HepG2 (cell line): Measurements from ENCODE around the gene GFY. TPM values are rescaled to one million over a fixed set of nuclear protein-coding genes. Genes with fewer than 3 reads are reported as not detected.

Experiments
- CSRNP1 ChIP-seq: sonication (generic); formaldehyde crosslinking; IDR thresholded peaks from 2 replicates; pipeline ENCODE4 v1.8.1; 2023; ENCODE audit warnings: mild to moderate bottlenecking, missing genetic modification reagents
- DNMT1 ChIP-seq: sonication (generic); formaldehyde crosslinking; IDR thresholded peaks from 2 replicates; pipeline ENCODE4 v1.5.1; 2020; ENCODE audit warnings: mild to moderate bottlenecking, missing genetic modification reagents
- ETV6 ChIP-seq: sonication (generic); formaldehyde crosslinking; conservative IDR thresholded peaks from 2 replicates; pipeline ENCODE4 v1.4.0; 2020; ENCODE audit warnings: missing genetic modification reagents
- FUBP1 ChIP-seq: sonication (generic); formaldehyde crosslinking; IDR thresholded peaks from 2 replicates; pipeline ENCODE4 v1.5.1; 2020; ENCODE audit warnings: missing genetic modification reagents, mild to moderate bottlenecking, borderline replicate concordance
- HNF1B ChIP-seq: sonication (generic); formaldehyde crosslinking; IDR thresholded peaks from 2 replicates; pipeline ENCODE4 v1.5.1; 2020; ENCODE audit warnings: mild to moderate bottlenecking, moderate library complexity, missing genetic modification reagents
- KDM1A ChIP-seq: IDR thresholded peaks from 2 replicates; pipeline ENCODE4 v1.6.1; 2016; ENCODE audit warnings: missing compliant biosample characterization
- SALL1 ChIP-seq: sonication (generic); formaldehyde crosslinking; IDR thresholded peaks from 2 replicates; pipeline ENCODE4 v1.8.0; 2022; ENCODE audit warnings: mild to moderate bottlenecking, missing genetic modification reagents
- ZBTB3 ChIP-seq: sonication (generic); formaldehyde crosslinking; IDR thresholded peaks from 2 replicates; pipeline ENCODE4 v1.4.0; 2020; ENCODE audit warnings: low read depth, mild to moderate bottlenecking, moderate library complexity, missing genetic modification reagents, borderline replicate concordance
- ZBTB40 ChIP-seq, 2 experiments: fragments of 450-650 bp in 1 of 2; sonication (generic) in 1 of 2; formaldehyde crosslinking in 1 of 2; IDR thresholded peaks; 2 replicates each; pipeline versions ENCODE4 v1.6.1 to v1.8.0; 2016 to 2022; ENCODE audit warnings: antibody characterized with exemption in 1 of 2, mild to moderate bottlenecking in 1 of 2, missing genetic modification reagents in 1 of 2
- ZBTB43 ChIP-seq: sonication (generic); formaldehyde crosslinking; conservative IDR thresholded peaks from 2 replicates; pipeline ENCODE4 v1.4.0; 2020; ENCODE audit warnings: missing genetic modification reagents
- ZNF446 ChIP-seq: sonication (generic); formaldehyde crosslinking; IDR thresholded peaks from 2 replicates; pipeline ENCODE4 v1.5.0; 2020; ENCODE audit warnings: mild to moderate bottlenecking, missing genetic modification reagents
- ZNF543 ChIP-seq: sonication (generic); formaldehyde crosslinking; IDR thresholded peaks from 2 replicates; pipeline ENCODE4 v1.4.0; 2020; ENCODE audit warnings: mild to moderate bottlenecking, missing genetic modification reagents
- ZNF563 ChIP-seq: sonication (generic); formaldehyde crosslinking; IDR thresholded peaks from 2 replicates; pipeline ENCODE4 v1.8.0; 2022; ENCODE audit warnings: mild to moderate bottlenecking, moderate library complexity, missing genetic modification reagents
- polyA plus RNA-seq, 8 experiments: library from polyadenylated mRNA; depleted of rRNA in 3 of 8; stranded (reverse) in 7 of 8; unstranded in 1 of 8; fragments of >200 nt; fragmentation: Illumina TruSeq in 4 of 8; extraction: Trizol in 4 of 8; gene quantifications; 2 replicates each; pipeline versions ENCODE4 v1.2.1 to v1.2.3, GENCODE V29; 2011 to 2016; ENCODE audit warnings: low read depth in 4 of 8, missing spikeins in 1 of 8, mixed read lengths in 1 of 8; ENCODE audit not compliant: insufficient read depth in 1 of 8
- total RNA-seq, 5 experiments: library from RNA; depleted of rRNA; stranded (reverse); fragments of >200 nt; fragmentation: Illumina TruSeq; extraction: Trizol; gene quantifications; 2 replicates each; pipeline ENCODE4 v1.2.3, GENCODE V29; 2016; ENCODE audit warnings: low read depth in 1 of 5

The GFY gene
- total and polyA plus RNA-seq, 2 of the 13 experiments (the other 11 are each of a cell fraction or from before 2014, with no cell fraction given): not detected

GRCh38 chr19:49453757-49454240, 28.6 kb downstream of the GFY start (continued):
- no peak for TF ChIP-seq ZBTB40 (IDR thresholded peaks at IDR 0.05)
- TF ChIP-seq ZBTB40 (CRISPR knock-in tag; IDR thresholded peaks at IDR 0.05): no peak
- no peak for TF ChIP-seq ZNF543 (CRISPR knock-in tag)
- no peak for TF ChIP-seq ZBTB43 (CRISPR knock-in tag)
- no peak for TF ChIP-seq ZNF563 (CRISPR knock-in tag)
- no peak for TF ChIP-seq KDM1A (CRISPR knock-in tag)
- TF ChIP-seq ZNF446: 0 out of 2 replicates have a peak, but pooled peaks have one; percentile 67
- TF ChIP-seq FUBP1 (CRISPR knock-in tag): no peak
- TF ChIP-seq SALL1 (CRISPR knock-in tag): no peak
- no peak for TF ChIP-seq HNF1B (CRISPR knock-in tag)
- no peak for TF ChIP-seq ZBTB3 (CRISPR knock-in tag)
- 0 out of 2 replicates have a peak, but pooled peaks have one; percentile 70 for TF ChIP-seq CSRNP1 (CRISPR knock-in tag)
- TF ChIP-seq ETV6 (CRISPR knock-in tag): no peak
- no peak for TF ChIP-seq DNMT1 (CRISPR knock-in tag)
